ENCODE data around the gene ZNF185.

- TF ChIP-seq EZH2 (IDR thresholded peaks at IDR 0.05; ENCODE audit: low read depth) (no peak), CTCF (conservative IDR thresholded peaks at IDR 0.05) (no peak)
Observed at GRCh38 chrX:152892499-152892898, 5.4 kb upstream of the ZNF185 start.

Data from PC-9 (cell line).